ENCODE measurements around the gene ATP13A1.
A peak's percentile ranks its signal among the peaks of the same experiment; 100 is the strongest.
"Not testable (repeated sequence)": the region's sequence is repeated elsewhere in the genome, so short reads cannot be mapped to it uniquely, and the experiment has no call there.

The ATP13A1 gene

DNA sequence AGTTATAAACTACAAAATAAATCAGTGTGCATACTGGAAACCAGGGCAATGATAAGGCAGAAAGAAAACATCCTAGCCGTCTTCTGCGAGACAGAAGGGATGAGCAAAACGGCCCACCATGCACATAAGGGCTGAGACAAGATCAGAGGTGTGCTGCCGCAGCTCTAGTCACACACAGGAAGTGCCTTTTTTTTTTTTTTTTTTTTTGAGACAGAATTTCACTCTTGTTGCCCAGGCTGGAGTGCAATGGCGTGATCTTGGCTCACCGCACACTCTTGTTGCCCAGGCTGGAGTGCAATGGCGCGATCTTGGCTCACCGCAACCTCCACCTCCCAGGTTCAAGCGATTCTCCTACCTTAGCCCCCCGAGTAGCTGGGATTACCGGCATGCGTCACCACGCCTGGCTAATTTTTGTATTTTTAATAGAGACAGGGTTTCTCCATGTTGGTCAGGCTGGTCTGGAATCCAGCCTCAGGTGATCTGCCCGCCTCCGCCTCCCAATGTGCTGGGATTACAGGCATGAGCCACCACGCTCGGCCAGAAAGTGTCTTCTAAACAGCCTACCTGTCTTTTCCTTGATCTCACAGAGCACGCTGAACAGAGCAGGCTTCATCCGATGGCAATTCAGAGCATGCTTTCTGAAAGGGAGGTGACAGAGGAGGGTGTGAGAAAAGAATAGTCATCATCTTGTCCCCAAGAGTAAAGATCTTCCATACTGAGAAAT, 64.6 kb downstream of the ATP13A1 start:
- CTCF ChIA-PET; H3K4me3 ChIP-seq (ENCODE audit: control insufficient read depth in 1 of 7, extremely low read depth in 1 of 7, insufficient read depth in 4 of 7, low read depth in 2 of 7, low read length in 6 of 7): not testable (repeated sequence)
- 98% methylated on average over 18 of the region's 20 CpGs for WGBS (ENCODE audit: insufficient coverage)

DNA sequence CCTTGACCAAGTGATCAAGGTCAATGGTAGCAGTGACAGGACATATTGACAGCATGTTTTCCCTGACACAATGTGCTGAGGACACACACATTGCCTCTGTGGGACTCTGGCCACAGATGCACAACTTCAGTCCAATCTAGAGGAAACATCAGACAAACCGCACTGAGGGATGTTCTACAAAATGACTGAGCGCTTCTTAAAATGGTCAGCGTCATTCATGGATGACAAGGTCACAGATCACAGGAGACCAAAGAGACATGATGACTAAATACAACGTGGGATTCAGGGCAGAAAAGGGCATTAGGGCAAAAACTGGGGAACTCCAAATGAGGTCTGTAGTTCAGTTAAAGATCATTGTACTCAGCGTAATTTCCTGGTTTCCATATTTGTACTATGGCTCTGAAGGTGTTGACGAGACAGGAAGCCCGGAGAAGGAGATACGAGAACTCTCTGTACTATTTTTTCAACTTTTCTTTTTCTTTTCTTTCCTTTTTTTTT, 65.6 kb downstream of the ATP13A1 start:
- CTCF ChIA-PET, result interaction anchor here (0.9 kb wide), 1 partner anchor 44 kb away, joined by 4 read pairs; no protein-coding TSS in a partner anchor

More for the DNA sequence above, 64.6 kb downstream of the ATP13A1 start:
- DNase-seq; H3K36me3 ChIP-seq (ENCODE audit: control insufficient read depth in 4 of 4, insufficient read depth in 4 of 4, low read length in 3 of 4); POLR2A ChIA-PET; H3K27me3 ChIP-seq (replicated peaks in 2 of 5; ENCODE audit: control insufficient read depth in 4 of 5, insufficient read depth in 5 of 5, low read length in 4 of 5); H3K4me1 ChIP-seq (ENCODE audit: control extremely low read depth in 1 of 4, control insufficient read depth in 4 of 4, insufficient read depth in 4 of 4, low read length in 3 of 4); H3K9me3 ChIP-seq (ENCODE audit: control extremely low read depth in 1 of 5, control insufficient read depth in 4 of 5, insufficient read depth in 2 of 5, low read depth in 1 of 5, low read length in 4 of 5); H3K27ac ChIP-seq (ENCODE audit: insufficient read depth in 1 of 2, low read depth in 1 of 2, low read length in 2 of 2, poor library complexity in 1 of 2, severe bottlenecking in 2 of 2): not testable (repeated sequence)

More for the DNA sequence above, 65.6 kb downstream of the ATP13A1 start:
- POLR2A ChIA-PET, result no interaction called here
- Histone ChIP-seq H3K27me3 (replicated peaks in 2 of 5; ENCODE audit: control insufficient read depth in 4 of 5, insufficient read depth in 5 of 5, low read length in 4 of 5) (no peaks in the 10 kb centered on the region), H3K36me3 (ENCODE audit: control insufficient read depth in 4 of 4, insufficient read depth in 4 of 4, low read length in 3 of 4) (no peaks in the 10 kb centered on the region), H3K9me3 (ENCODE audit: control extremely low read depth in 1 of 5, control insufficient read depth in 4 of 5, insufficient read depth in 2 of 5, low read depth in 1 of 5, low read length in 4 of 5) (no peaks in the 10 kb centered on the region), H3K27ac (ENCODE audit: insufficient read depth in 1 of 2, low read depth in 1 of 2, low read length in 2 of 2, poor library complexity in 1 of 2, severe bottlenecking in 2 of 2) (no peak overlapping the region), H3K4me1 (ENCODE audit: control extremely low read depth in 1 of 4, control insufficient read depth in 4 of 4, insufficient read depth in 4 of 4, low read length in 3 of 4) (peaks cover 0 to 3% (median 2%) of the 10 kb centered on the region in 4 experiments), H3K4me3 (ENCODE audit: control insufficient read depth in 1 of 7, extremely low read depth in 1 of 7, insufficient read depth in 4 of 7, low read depth in 2 of 7, low read length in 6 of 7) (no peak overlapping the region)
- peak; percentile 21 to 79 (median 63) for DNase-seq
- 75% methylated on average over 6 of the region's 8 CpGs for whole genome bisulfite sequencing (ENCODE audit: insufficient coverage)
